H9 (cell line): Measurements from ENCODE around the gene UGT1A5. TPM values are rescaled to one million over a fixed set of nuclear protein-coding genes. Genes with fewer than 3 reads are reported as not detected.

ENCODE experiments used
- DNase-seq: peaks from one replicate; pipeline ENCODE4 v3.0.0-alpha.2; 2017
- H2AFZ ChIP-seq: one replicate; pipeline ENCODE4 v1.6.1; 2013; ENCODE audit warnings: mild to moderate bottlenecking, low read length, control low read depth, moderate library complexity
- H2AK5ac ChIP-seq: 2 replicates; pipeline ENCODE4 v1.6.1; 2013; ENCODE audit warnings: low read length, control low read depth, mixed read lengths; ENCODE audit not compliant: insufficient read length
- H2BK120ac ChIP-seq: one replicate; pipeline ENCODE4 v1.6.1; 2013; ENCODE audit warnings: low read depth, mild to moderate bottlenecking, low read length, control low read depth, inconsistent platforms; ENCODE audit not compliant: poor library complexity, severe bottlenecking
- H2BK12ac ChIP-seq: 2 replicates; pipeline ENCODE4 v1.6.1; 2013; ENCODE audit warnings: low read length, control low read depth, mixed read lengths, low read depth; ENCODE audit not compliant: insufficient read length
- H2BK15ac ChIP-seq: 2 replicates; pipeline ENCODE4 v1.6.1; 2013; ENCODE audit warnings: low read depth, low read length, control low read depth
- H2BK20ac ChIP-seq: one replicate; pipeline ENCODE4 v1.6.1; 2013; ENCODE audit warnings: low read depth, mild to moderate bottlenecking, low read length, control low read depth, inconsistent platforms; ENCODE audit not compliant: poor library complexity, severe bottlenecking
- H2BK5ac ChIP-seq: 2 replicates; pipeline ENCODE4 v1.6.1; 2013; ENCODE audit warnings: low read length, control low read depth, mixed read lengths; ENCODE audit not compliant: insufficient read length
- H3K14ac ChIP-seq: 2 replicates; pipeline ENCODE4 v1.6.1; 2013; ENCODE audit warnings: low read length, control low read depth; ENCODE audit not compliant: insufficient read depth
- H3K18ac ChIP-seq: 2 replicates; pipeline ENCODE4 v1.6.1; 2013; ENCODE audit warnings: low read depth, mild to moderate bottlenecking, mixed read lengths, low read length, control low read depth; ENCODE audit not compliant: insufficient read length
- H3K23ac ChIP-seq: 2 replicates; pipeline ENCODE4 v1.6.1; 2013; ENCODE audit warnings: low read length, control low read depth, mixed read lengths, low read depth; ENCODE audit not compliant: insufficient read length
- H3K23me2 ChIP-seq: 2 replicates; pipeline ENCODE4 v1.6.1; 2013; ENCODE audit warnings: low read depth, mild to moderate bottlenecking, mixed read lengths, low read length, control low read depth; ENCODE audit not compliant: insufficient read length, poor library complexity, severe bottlenecking
- H3K27ac ChIP-seq: 2 replicates; pipeline ENCODE4 v1.5.1; 2013; ENCODE audit warnings: low read length, control low read depth, mixed read lengths, low read depth; ENCODE audit not compliant: insufficient read length
- H3K27me3 ChIP-seq: 2 replicates; pipeline ENCODE4 v1.6.1; 2013; ENCODE audit warnings: low read length, control low read depth, inconsistent platforms; ENCODE audit not compliant: insufficient read depth
- H3K4ac ChIP-seq: 2 replicates; pipeline ENCODE4 v1.6.1; 2013; ENCODE audit warnings: low read depth, mild to moderate bottlenecking, control low read depth, inconsistent platforms, low read length, moderate library complexity
- H3K4me1 ChIP-seq: 2 replicates; pipeline ENCODE4 v1.6.1; 2013; ENCODE audit warnings: low read length, control low read depth, inconsistent platforms; ENCODE audit not compliant: insufficient read depth
- H3K4me2 ChIP-seq: 2 replicates; pipeline ENCODE4 v1.6.1; 2013; ENCODE audit warnings: low read length, control low read depth, mixed read lengths; ENCODE audit not compliant: insufficient read length, insufficient read depth
- H3K56ac ChIP-seq: 2 replicates; pipeline ENCODE4 v1.6.1; 2013; ENCODE audit warnings: low read depth, mild to moderate bottlenecking, mixed read lengths, low read length, control low read depth; ENCODE audit not compliant: insufficient read length
- H3K79me1 ChIP-seq: 2 replicates; pipeline ENCODE4 v1.6.1; 2013; ENCODE audit warnings: low read depth, mild to moderate bottlenecking, moderate library complexity, low read length, control low read depth, inconsistent platforms; ENCODE audit not compliant: insufficient read depth, poor library complexity, severe bottlenecking
- H3K79me2 ChIP-seq: 2 replicates; pipeline ENCODE4 v1.6.1; 2013; ENCODE audit warnings: low read length, control low read depth, inconsistent platforms; ENCODE audit not compliant: insufficient read depth
- H3K9ac ChIP-seq: 2 replicates; pipeline ENCODE4 v1.6.1; 2013; ENCODE audit warnings: low read length, control low read depth, mixed read lengths; ENCODE audit not compliant: insufficient read length; ENCODE audit errors: extremely low read depth
- H3K9me3 ChIP-seq: one replicate; pipeline ENCODE4 v1.6.1; 2013; ENCODE audit warnings: low read depth, low read length, inconsistent platforms; ENCODE audit not compliant: control insufficient read depth
- H3T11ph ChIP-seq: one replicate; pipeline ENCODE4 v1.6.1; 2013; ENCODE audit warnings: mild to moderate bottlenecking, low read length, control low read depth, inconsistent platforms
- H4K20me1 ChIP-seq: one replicate; pipeline ENCODE4 v1.6.1; 2013; ENCODE audit not compliant: control insufficient read depth, insufficient read length, insufficient read depth
- H4K5ac ChIP-seq: 2 replicates; pipeline ENCODE4 v1.6.1; 2013; ENCODE audit warnings: low read depth, mild to moderate bottlenecking, mixed read lengths, low read length, control low read depth; ENCODE audit not compliant: insufficient read length
- H4K8ac ChIP-seq: replicated peaks from 2 replicates; pipeline ENCODE4 v1.6.1; 2013; ENCODE audit warnings: low read length, control low read depth, mixed read lengths, low read depth; ENCODE audit not compliant: insufficient read length
- H4K91ac ChIP-seq: 2 replicates; pipeline ENCODE4 v1.6.1; 2013; ENCODE audit warnings: low read depth, mild to moderate bottlenecking, moderate library complexity, mixed read lengths, low read length, control low read depth; ENCODE audit not compliant: insufficient read length
- H3K27ac Mint-ChIP-seq, 3 experiments: 2 replicates in 2 of 3; 3 replicates in 1 of 3; pipeline ENCODE4 v1.8.0; 2020 to 2021; ENCODE audit warnings: mixed read lengths in 3 of 3, mild to moderate bottlenecking in 1 of 3, moderate library complexity in 1 of 3
- H3K27me3 Mint-ChIP-seq: 2 replicates; pipeline ENCODE4 v1.8.0; 2021; ENCODE audit warnings: low read depth, mild to moderate bottlenecking, moderate library complexity, mixed read lengths
- H3K36me3 Mint-ChIP-seq, 3 experiments: 2 replicates in 2 of 3; 3 replicates in 1 of 3; pipeline ENCODE4 v1.8.0; 2020 to 2021; ENCODE audit warnings: low read depth in 3 of 3, mixed read lengths in 3 of 3; ENCODE audit not compliant: insufficient read depth in 1 of 3
- H3K4me1 Mint-ChIP-seq, 2 experiments: 2 replicates each; pipeline ENCODE4 v1.8.0; 2020; ENCODE audit warnings: mixed read lengths in 2 of 2
- H3K4me3 Mint-ChIP-seq, 2 experiments: 2 replicates in 1 of 2; 3 replicates in 1 of 2; pipeline ENCODE4 v1.8.0; 2020 to 2021; ENCODE audit warnings: mild to moderate bottlenecking in 2 of 2, mixed read lengths in 2 of 2, moderate library complexity in 1 of 2
- H3K9me3 Mint-ChIP-seq, 2 experiments: 2 replicates in 1 of 2; 3 replicates in 1 of 2; pipeline ENCODE4 v1.8.0; 2020; ENCODE audit warnings: mild to moderate bottlenecking in 2 of 2, mixed read lengths in 2 of 2, moderate library complexity in 1 of 2
- WGBS: extraction: QIAGEN DNeasy Blood & Tissue Kit; methylation state at CpG from one replicate; pipeline ENCODE4 v1.1.7; 2013; ENCODE audit warnings: missing lambda C conversion rate, low lambda C conversion rate, mixed read lengths; ENCODE audit not compliant: insufficient read length; ENCODE audit errors: extremely low coverage; 5-methylcytosine and 5-hydroxymethylcytosine counted together
- total RNA-seq: library from RNA; stranded (reverse); gene quantifications from 2 replicates; pipeline ENCODE4 v1.2.1, GENCODE V29; 2021
- TF ChIP-seq, protein P1 (sequence below): fragments of 200-600 bp; sonication (generic); conservative IDR thresholded peaks from 3 replicates; pipeline ENCODE4 v1.8.0; 2021; ENCODE audit warnings: antibody characterized with exemption, mild to moderate bottlenecking

The UGT1A5 gene
- total RNA-seq, 1 experiment from 2014 or later, result not detected

DNA sequence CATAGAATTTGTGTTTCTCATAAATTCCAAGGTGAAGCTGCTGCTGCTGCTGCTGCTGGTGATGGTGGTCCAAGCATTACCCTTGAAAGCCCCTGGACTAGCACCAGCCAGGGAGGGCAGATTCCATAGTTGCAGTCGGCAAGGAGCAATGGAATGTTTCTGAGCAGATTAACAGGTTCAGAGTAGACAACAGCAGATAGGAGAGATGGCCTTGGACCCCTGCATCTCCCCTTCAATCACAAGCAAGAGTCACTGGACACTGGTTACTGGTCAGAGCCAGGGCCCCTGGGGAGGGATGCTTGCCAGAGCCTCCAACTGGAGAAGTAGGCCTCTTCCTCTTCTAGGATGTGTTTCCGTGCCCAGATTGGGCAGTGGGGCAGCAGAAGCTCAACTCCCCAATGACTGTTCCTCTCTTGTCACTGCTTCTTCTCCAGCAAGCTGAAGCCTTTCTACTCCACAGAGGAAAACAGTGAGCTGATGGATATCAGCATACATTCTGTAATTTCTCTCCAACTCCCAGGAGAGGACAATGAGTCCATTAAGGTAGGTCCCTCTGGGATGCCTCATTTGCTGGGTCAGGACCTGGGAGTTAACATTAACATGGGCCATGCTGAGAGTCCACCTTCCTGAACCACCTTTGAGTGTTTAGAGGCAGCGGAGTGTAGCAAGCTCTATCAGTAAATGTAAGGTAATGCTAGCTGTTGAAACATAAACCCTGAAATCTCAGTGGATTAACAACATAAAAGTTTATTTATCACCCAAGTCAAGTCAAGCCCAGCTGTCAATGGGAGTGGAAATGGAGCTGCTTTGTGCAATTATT, 100.7 kb downstream of the UGT1A5 start:
- Histone ChIP-seq H2BK120ac (no peak overlapping the region), H3K4me1 (no peaks in the 10 kb centered on the region), H4K8ac (no peak overlapping the region), H3K79me2 (no peaks in the 10 kb centered on the region), H3K56ac (no peak overlapping the region), H3K4me2 (no peak overlapping the region), H2BK5ac (no peak overlapping the region), H2BK12ac (no peak overlapping the region), H2BK15ac (no peak overlapping the region), H2AFZ (no peak overlapping the region), H3K9ac (no peak overlapping the region), H3T11ph (no peak overlapping the region), H3K14ac (no peak overlapping the region), H3K4ac (no peak overlapping the region), H4K5ac (no peak overlapping the region), H3K79me1 (no peaks in the 10 kb centered on the region), H3K23me2 (no peaks in the 10 kb centered on the region), H4K20me1 (no peaks in the 10 kb centered on the region), H3K23ac (no peak overlapping the region), H4K91ac (no peak overlapping the region), H3K9me3 (no peaks in the 10 kb centered on the region), H3K27me3 (no peaks in the 10 kb centered on the region), H2BK20ac (no peak overlapping the region), H2AK5ac (no peak overlapping the region), H3K18ac (no peak overlapping the region), H3K27ac (no peak overlapping the region)
- Mint-ChIP-seq H3K27ac (no peak overlapping the region), H3K27me3 (peaks cover 15% of the 10 kb centered on the region), H3K4me3 (no peak overlapping the region), H3K9me3 (peaks cover 0 to 2% of the 10 kb centered on the region in 2 experiments; a peak in 1 of 5 replicates), H3K4me1 (no peaks in the 10 kb centered on the region), H3K36me3 (no peaks in the 10 kb centered on the region)
- TF ChIP-seq, protein P1, sequence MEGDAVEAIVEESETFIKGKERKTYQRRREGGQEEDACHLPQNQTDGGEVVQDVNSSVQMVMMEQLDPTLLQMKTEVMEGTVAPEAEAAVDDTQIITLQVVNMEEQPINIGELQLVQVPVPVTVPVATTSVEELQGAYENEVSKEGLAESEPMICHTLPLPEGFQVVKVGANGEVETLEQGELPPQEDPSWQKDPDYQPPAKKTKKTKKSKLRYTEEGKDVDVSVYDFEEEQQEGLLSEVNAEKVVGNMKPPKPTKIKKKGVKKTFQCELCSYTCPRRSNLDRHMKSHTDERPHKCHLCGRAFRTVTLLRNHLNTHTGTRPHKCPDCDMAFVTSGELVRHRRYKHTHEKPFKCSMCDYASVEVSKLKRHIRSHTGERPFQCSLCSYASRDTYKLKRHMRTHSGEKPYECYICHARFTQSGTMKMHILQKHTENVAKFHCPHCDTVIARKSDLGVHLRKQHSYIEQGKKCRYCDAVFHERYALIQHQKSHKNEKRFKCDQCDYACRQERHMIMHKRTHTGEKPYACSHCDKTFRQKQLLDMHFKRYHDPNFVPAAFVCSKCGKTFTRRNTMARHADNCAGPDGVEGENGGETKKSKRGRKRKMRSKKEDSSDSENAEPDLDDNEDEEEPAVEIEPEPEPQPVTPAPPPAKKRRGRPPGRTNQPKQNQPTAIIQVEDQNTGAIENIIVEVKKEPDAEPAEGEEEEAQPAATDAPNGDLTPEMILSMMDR, result no peak
- WGBS, result no CpG with 5 or more reads among the region's 3 CpGs
- no peak for DNase-seq
